ENCODE data around the gene FGFR1OP2. TPM values are rescaled to one million over a fixed set of nuclear protein-coding genes. Genes with fewer than 3 reads are reported as not detected.

The FGFR1OP2 gene
- total RNA-seq, 2 donors from 2014 or later, result 55.6 to 68.5 TPM

GRCh38 chr12:27000961-27001360 lies 62.7 kb downstream of the FGFR1OP2 start:
- DNase-seq (ENCODE audit: low spot score) (no peak), ATAC-seq (no peak)
- H3K36me3 Mint-ChIP-seq, result peaks cover 7% of the 10 kb centered on the region
- no peaks in the 10 kb centered on the region for H3K9me3 Mint-ChIP-seq
- peak overlapping the region in 1 of 2 donors; percentile 53 for H3K27ac Mint-ChIP-seq
- H3K4me1 Mint-ChIP-seq (ENCODE audit: low read depth in 2 of 2), result peaks cover 27 to 30% of the 10 kb centered on the region in 2 donors
- no peak overlapping the region for H3K4me3 Mint-ChIP-seq
- H3K27me3 Mint-ChIP-seq, result no peaks in the 10 kb centered on the region

DNA sequence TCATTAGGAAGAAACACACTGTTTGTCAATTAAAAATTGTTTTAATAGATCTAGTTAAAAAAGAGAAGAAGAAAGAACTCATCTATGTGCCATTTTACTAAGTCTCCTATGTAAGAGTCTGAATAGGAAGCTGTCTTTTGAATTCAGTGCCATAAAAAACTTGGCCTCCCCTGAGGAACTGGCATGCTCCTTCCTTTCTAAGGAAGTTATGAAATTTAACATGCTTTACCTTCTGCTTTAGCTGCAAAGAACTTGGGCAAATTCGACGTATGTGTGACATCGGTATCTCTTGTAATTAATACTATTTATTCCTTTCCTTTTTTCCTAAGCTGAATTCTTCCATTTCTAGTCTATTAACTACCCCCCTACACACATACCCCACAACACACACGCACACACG lies 63.4 kb downstream of the FGFR1OP2 start:
- Mint-ChIP-seq H3K4me1 (ENCODE audit: low read depth in 2 of 2) (peaks cover 27 to 30% of the 10 kb centered on the region in 2 donors), H3K9me3 (no peaks in the 10 kb centered on the region), H3K27ac (no peak overlapping the region), H3K27me3 (no peaks in the 10 kb centered on the region), H3K4me3 (no peak overlapping the region), H3K36me3 (peaks cover 7% of the 10 kb centered on the region)
- DNase-seq (ENCODE audit: low spot score), result no peak
- no peak for ATAC-seq

GRCh38 chr12:27002141-27002540 lies 63.9 kb downstream of the FGFR1OP2 start:
- Mint-ChIP-seq H3K4me3 (no peak overlapping the region), H3K27ac (no peak overlapping the region), H3K27me3 (no peaks in the 10 kb centered on the region), H3K9me3 (no peaks in the 10 kb centered on the region), H3K4me1 (ENCODE audit: low read depth in 2 of 2) (peaks cover 27 to 29% of the 10 kb centered on the region in 2 donors), H3K36me3 (peaks cover 7% of the 10 kb centered on the region)
- DNase-seq (ENCODE audit: low spot score) (no peak), ATAC-seq (no peak)

- Mint-ChIP-seq H3K27ac (peak overlapping the region in 1 of 2 donors; percentile 36), H3K27me3 (no peaks in the 10 kb centered on the region), H3K36me3 (peaks cover 2% of the 10 kb centered on the region), H3K4me1 (ENCODE audit: low read depth in 2 of 2) (peaks cover 19 to 21% of the 10 kb centered on the region in 2 donors), H3K4me3 (no peak overlapping the region), H3K9me3 (no peaks in the 10 kb centered on the region)
- no peak for ATAC-seq
- no peak for DNase-seq (ENCODE audit: low spot score)
These were observed 65.4 kb downstream of the FGFR1OP2 start for GRCh38 chr12:27003421-27004381.

DNA sequence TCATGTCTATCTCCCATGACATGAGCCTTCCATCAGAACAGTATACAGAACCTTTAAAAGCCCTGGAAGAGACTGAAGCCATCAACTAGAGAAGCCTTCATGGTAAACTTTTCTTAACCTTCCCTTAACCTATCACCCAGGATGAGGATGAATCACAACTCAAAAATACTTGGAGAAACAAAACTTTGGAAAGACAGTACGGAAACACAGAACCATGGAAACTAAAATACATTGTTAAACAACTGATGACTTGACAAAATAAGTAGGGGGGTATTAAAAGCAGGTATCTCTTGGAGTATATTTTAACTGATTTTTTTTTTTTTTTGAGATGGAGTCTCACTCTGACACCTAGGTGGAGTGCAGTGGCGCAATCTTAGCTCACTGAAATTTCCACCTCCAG lies 67.2 kb downstream of the FGFR1OP2 start:
- ATAC-seq, result no peak
- no peaks in the 10 kb centered on the region for H3K27me3 Mint-ChIP-seq
- no peaks in the 10 kb centered on the region for H3K9me3 Mint-ChIP-seq
- no peaks in the 10 kb centered on the region for H3K36me3 Mint-ChIP-seq
- H3K4me1 Mint-ChIP-seq (ENCODE audit: low read depth in 2 of 2), result peaks cover 21 to 24% of the 10 kb centered on the region in 2 donors
- H3K27ac Mint-ChIP-seq, result no peak overlapping the region
- DNase-seq (ENCODE audit: low spot score), result no peak
- H3K4me3 Mint-ChIP-seq, result no peak overlapping the region

DNA sequence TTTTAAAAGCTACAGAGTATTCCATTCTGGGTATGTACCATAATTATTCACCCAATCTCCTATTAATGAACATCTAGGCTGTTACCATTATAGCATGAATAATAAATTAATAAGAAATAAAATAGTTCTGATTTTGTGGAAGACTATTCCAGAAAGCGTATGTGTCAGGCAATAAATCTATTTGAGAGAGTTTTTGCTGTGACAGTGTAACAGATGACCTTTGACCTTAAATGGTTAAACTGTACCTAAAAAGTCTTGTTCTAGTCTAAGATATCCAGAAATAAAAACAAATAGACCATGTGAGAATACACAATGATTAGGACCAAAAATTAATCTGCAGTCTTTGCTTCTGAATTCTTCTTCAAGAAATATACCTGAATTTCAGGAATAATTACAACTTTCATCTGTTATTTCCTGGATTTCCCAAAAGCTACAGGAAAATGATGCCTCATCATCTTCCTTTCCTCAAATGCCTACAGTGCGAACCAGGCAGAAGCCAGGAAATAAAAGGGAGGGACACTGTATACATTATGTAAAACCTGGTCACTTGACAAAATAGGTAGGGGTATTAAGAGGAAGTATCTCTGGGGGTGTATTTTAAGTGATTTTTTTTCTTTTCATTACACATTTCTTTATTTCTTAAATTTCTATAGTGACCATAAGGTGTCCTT lies 68.7 kb downstream of the FGFR1OP2 start:
- Mint-ChIP-seq H3K27ac (no peak overlapping the region), H3K4me3 (no peak overlapping the region), H3K27me3 (no peaks in the 10 kb centered on the region), H3K36me3 (no peaks in the 10 kb centered on the region), H3K4me1 (ENCODE audit: low read depth in 2 of 2) (peaks cover 23 to 24% of the 10 kb centered on the region in 2 donors), H3K9me3 (no peaks in the 10 kb centered on the region)
- ATAC-seq (no peak), DNase-seq (ENCODE audit: low spot score) (no peak)

- peaks cover 22 to 24% of the 10 kb centered on the region in 2 donors for H3K4me1 Mint-ChIP-seq (ENCODE audit: low read depth in 2 of 2)
- no peak for ATAC-seq
- no peak for DNase-seq (ENCODE audit: low spot score)
- no peaks in the 10 kb centered on the region for H3K36me3 Mint-ChIP-seq
- H3K27me3 Mint-ChIP-seq, result no peaks in the 10 kb centered on the region
- no peak overlapping the region for H3K27ac Mint-ChIP-seq
- H3K4me3 Mint-ChIP-seq, result no peak overlapping the region
- H3K9me3 Mint-ChIP-seq, result no peaks in the 10 kb centered on the region
These were observed 69.8 kb downstream of the FGFR1OP2 start for GRCh38 chr12:27008081-27008480.

DNA sequence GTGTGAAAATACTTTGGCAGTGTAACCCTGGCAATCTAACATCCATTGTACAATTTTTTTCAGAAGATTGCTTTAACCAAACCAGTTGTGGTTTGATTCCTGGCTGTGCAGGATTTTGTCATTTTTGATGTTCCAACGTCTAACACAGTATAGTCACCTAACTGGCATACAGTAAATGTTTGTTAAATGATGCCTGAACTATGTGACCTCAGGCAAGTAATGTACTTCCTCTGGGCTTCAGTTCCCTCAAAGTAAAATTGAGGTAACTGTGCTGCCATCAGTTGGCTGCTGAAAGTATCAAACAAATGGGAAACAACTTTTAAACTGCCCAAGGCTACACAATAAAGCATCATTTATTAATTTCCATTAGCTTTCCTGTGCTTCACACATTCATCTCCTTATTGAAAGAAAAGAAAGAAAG lies 71.6 kb downstream of the FGFR1OP2 start:
- H3K4me3 Mint-ChIP-seq, result no peak overlapping the region
- peaks cover 25 to 27% of the 10 kb centered on the region in 2 donors for H3K4me1 Mint-ChIP-seq (ENCODE audit: low read depth in 2 of 2)
- DNase-seq (ENCODE audit: low spot score), result no peak
- no peaks in the 10 kb centered on the region for H3K27me3 Mint-ChIP-seq
- no peak for ATAC-seq
- H3K36me3 Mint-ChIP-seq, result no peaks in the 10 kb centered on the region
- H3K27ac Mint-ChIP-seq, result no peak overlapping the region
- no peaks in the 10 kb centered on the region for H3K9me3 Mint-ChIP-seq

GRCh38 chr12:27012239-27012981 lies 74.1 kb downstream of the FGFR1OP2 start:
- DNase-seq (ENCODE audit: low spot score) (no peak), ATAC-seq (no peak)
- H3K27ac Mint-ChIP-seq, result no peak overlapping the region
- H3K4me3 Mint-ChIP-seq, result peak overlapping the region; percentile 32
- H3K36me3 Mint-ChIP-seq, result no peaks in the 10 kb centered on the region
- H3K9me3 Mint-ChIP-seq, result no peaks in the 10 kb centered on the region
- H3K27me3 Mint-ChIP-seq, result no peaks in the 10 kb centered on the region
- H3K4me1 Mint-ChIP-seq (ENCODE audit: low read depth in 2 of 2), result peaks cover 34 to 37% of the 10 kb centered on the region in 2 donors

GRCh38 chr12:27012982-27013255 lies 74.6 kb downstream of the FGFR1OP2 start:
- Mint-ChIP-seq H3K36me3 (no peaks in the 10 kb centered on the region), H3K4me3 (peak overlapping the region; percentile 83), H3K27ac (peak overlapping the region; percentile 93 to 94), H3K27me3 (no peaks in the 10 kb centered on the region), H3K4me1 (ENCODE audit: low read depth in 2 of 2) (peaks cover 34 to 37% of the 10 kb centered on the region in 2 donors), H3K9me3 (no peaks in the 10 kb centered on the region)
- ATAC-seq, result no peak
- DNase-seq (ENCODE audit: low spot score), result no peak

DNA sequence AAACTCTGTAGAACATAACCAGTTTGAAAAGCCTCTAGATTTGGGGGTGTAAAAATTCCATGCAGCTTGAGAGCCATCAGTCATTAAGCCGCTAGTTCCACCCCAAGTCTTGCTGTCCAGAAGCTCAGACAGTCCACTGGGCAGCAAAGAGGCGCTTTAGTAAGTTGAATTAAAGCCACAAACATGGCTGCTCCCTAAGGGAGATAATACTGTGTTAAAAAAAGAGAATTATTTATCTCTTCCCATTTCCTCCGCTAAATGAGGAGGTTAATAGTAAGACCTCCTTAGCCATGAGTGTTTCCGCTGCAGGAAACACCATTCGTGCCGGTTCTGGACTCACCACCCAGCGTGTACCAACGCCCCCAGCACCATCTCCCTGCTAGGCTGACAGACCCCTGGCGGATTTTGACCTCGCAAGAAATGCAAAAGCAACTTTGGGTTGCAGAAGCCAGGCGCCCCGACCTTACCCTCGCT lies 75.4 kb downstream of the FGFR1OP2 start:
- peak; percentile 18 to 43 for ATAC-seq
- Mint-ChIP-seq H3K4me3 (peak overlapping the region; percentile 83), H3K36me3 (no peaks in the 10 kb centered on the region), H3K9me3 (no peaks in the 10 kb centered on the region), H3K4me1 (ENCODE audit: low read depth in 2 of 2) (peaks cover 29 to 30% of the 10 kb centered on the region in 2 donors), H3K27ac (peak overlapping the region; percentile 93 to 94), H3K27me3 (no peaks in the 10 kb centered on the region)
- DNase-seq (ENCODE audit: low spot score), result no peak

- peak; percentile 96 for DNase-seq (ENCODE audit: low spot score)
- Mint-ChIP-seq H3K9me3 (no peaks in the 10 kb centered on the region), H3K27ac (peak within 1 kb of the TSS; percentile 93 to 94), H3K27me3 (no peaks in the 10 kb centered on the region), H3K4me3 (peak within 1 kb of the TSS; percentile 83), H3K4me1 (ENCODE audit: low read depth in 2 of 2) (peaks cover 29 to 30% of the 10 kb centered on the region in 2 donors), H3K36me3 (no peaks in the 10 kb centered on the region)
- peak; percentile 95 to 97 for ATAC-seq
These were observed 76.0 kb downstream of the FGFR1OP2 start, which contains the start of gene TM7SF3 for GRCh38 chr12:27014085-27014858. Gene TM7SF3 (minus strand): TSS chr12:27014384. CDS start chr12:27014168, 216 bp downstream.

Data from natural killer cell treated with Interleukin-12 subunit alpha and Interleukin-12 subunit beta and Interleukin-15 and Interleukin-18, amount 100 ng/mL, for 72 hours (primary cell).